ENCODE data around the gene SAMD7.

SAMD7 gene

GRCh38 chr3:169914321-169914720 is 2.9 kb downstream of the SAMD7 start:
- no peaks in the 10 kb centered on the region for H3K36me3 ChIP-seq (ENCODE audit: insufficient read depth, low read length)
- no peak overlapping the region for H3K9ac ChIP-seq (ENCODE audit: low read depth, low read length)
- H3K9me3 ChIP-seq (replicated peaks; ENCODE audit: low read length), result no peaks in the 10 kb centered on the region
- no peak overlapping the region for H3K4me3 ChIP-seq (ENCODE audit: low read length)
- no peaks in the 10 kb centered on the region for H3K4me1 ChIP-seq (ENCODE audit: control insufficient read depth, insufficient read depth, low read length)
- H3K27me3 ChIP-seq (ENCODE audit: control insufficient read depth, insufficient read depth, low read length), result no peaks in the 10 kb centered on the region
- no peak overlapping the region for H3K4me2 ChIP-seq (ENCODE audit: low read length)

GRCh38 chr3:169923189-169923588 is 11.8 kb downstream of the SAMD7 start:
- no peaks in the 10 kb centered on the region for H3K4me1 ChIP-seq (ENCODE audit: control insufficient read depth, insufficient read depth, low read length)
- H3K4me2 ChIP-seq (ENCODE audit: low read length), result no peak overlapping the region
- H3K4me3 ChIP-seq (ENCODE audit: low read length), result no peak overlapping the region
- no peaks in the 10 kb centered on the region for H3K36me3 ChIP-seq (ENCODE audit: insufficient read depth, low read length)
- H3K27me3 ChIP-seq (ENCODE audit: control insufficient read depth, insufficient read depth, low read length), result no peaks in the 10 kb centered on the region
- H3K9me3 ChIP-seq (replicated peaks; ENCODE audit: low read length), result no peaks in the 10 kb centered on the region
- H3K9ac ChIP-seq (ENCODE audit: low read depth, low read length), result no peak overlapping the region

GRCh38 chr3:169923831-169924230 is 12.5 kb downstream of the SAMD7 start:
- Histone ChIP-seq H3K9ac (ENCODE audit: low read depth, low read length) (no peak overlapping the region), H3K4me2 (ENCODE audit: low read length) (no peak overlapping the region), H3K4me3 (ENCODE audit: low read length) (no peak overlapping the region), H3K9me3 (replicated peaks; ENCODE audit: low read length) (no peaks in the 10 kb centered on the region), H3K36me3 (ENCODE audit: insufficient read depth, low read length) (no peaks in the 10 kb centered on the region), H3K27me3 (ENCODE audit: control insufficient read depth, insufficient read depth, low read length) (no peaks in the 10 kb centered on the region), H3K4me1 (ENCODE audit: control insufficient read depth, insufficient read depth, low read length) (no peaks in the 10 kb centered on the region)

DNA sequence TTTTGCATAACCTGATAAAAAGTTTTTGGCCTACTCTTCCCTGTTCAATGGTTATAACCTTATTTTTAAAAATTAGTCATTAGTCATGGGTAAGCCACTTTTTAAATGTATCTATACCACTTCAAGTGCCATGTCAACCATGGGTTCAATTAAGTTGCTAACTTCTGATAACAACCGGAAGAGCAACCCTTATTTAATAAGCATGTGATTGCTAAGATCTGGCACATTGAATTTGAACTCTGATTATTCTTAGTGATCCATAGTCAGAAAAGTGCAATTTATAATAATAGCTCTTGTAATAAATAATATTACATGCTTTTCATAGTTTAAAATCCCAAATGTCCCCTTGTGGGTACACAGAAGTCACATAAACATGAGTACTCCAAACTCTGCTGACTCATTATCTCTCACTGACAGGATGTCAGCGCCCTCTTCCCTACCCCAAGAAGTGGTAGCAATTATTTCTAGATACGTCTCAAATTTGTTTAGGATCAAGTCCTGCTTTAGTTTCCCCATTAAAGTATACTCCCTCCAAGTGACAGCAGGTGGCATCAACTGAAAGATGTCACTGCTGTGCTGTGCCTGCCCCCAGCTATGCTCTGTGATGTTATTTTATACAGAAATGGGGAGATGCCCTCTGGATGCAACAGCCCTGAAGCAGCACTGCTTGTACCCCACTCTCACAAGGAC is 18.6 kb downstream of the SAMD7 start:
- no peaks in the 10 kb centered on the region for H3K4me1 ChIP-seq (ENCODE audit: control insufficient read depth, insufficient read depth, low read length)
- H3K36me3 ChIP-seq (ENCODE audit: insufficient read depth, low read length), result no peaks in the 10 kb centered on the region
- H3K4me3 ChIP-seq (ENCODE audit: low read length), result no peak overlapping the region
- peaks cover 20% of the 10 kb centered on the region for H3K27me3 ChIP-seq (ENCODE audit: control insufficient read depth, insufficient read depth, low read length)
- no peaks in the 10 kb centered on the region for H3K9me3 ChIP-seq (replicated peaks; ENCODE audit: low read length)
- no peak overlapping the region for H3K9ac ChIP-seq (ENCODE audit: low read depth, low read length)
- no peak overlapping the region for H3K4me2 ChIP-seq (ENCODE audit: low read length)

DNA sequence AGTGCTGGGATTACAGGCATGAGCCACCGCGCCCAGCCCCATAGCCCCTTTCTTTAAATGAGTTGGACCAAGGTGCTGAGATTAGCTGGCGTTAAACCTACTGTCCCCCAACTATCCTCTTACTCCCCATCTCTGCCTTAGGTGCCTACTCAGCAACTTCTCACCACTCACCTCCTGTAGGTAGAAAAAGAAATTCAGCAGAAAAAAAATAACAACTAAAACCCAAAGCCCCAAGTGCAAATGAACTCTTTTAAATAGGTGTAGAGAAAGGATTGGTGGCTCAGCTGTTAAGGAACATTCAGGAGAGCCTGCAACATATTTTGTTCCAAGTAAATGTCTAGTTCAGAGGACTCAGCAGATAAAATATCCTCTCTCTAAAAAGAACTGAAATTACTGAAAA is 19.5 kb downstream of the SAMD7 start:
- H3K4me3 ChIP-seq (ENCODE audit: low read length), result no peak overlapping the region
- H3K9me3 ChIP-seq (replicated peaks; ENCODE audit: low read length), result no peaks in the 10 kb centered on the region
- H3K4me2 ChIP-seq (ENCODE audit: low read length), result no peak overlapping the region
- no peak overlapping the region for H3K9ac ChIP-seq (ENCODE audit: low read depth, low read length)
- no peaks in the 10 kb centered on the region for H3K36me3 ChIP-seq (ENCODE audit: insufficient read depth, low read length)
- H3K4me1 ChIP-seq (ENCODE audit: control insufficient read depth, insufficient read depth, low read length), result no peaks in the 10 kb centered on the region
- peaks cover 28% of the 10 kb centered on the region for H3K27me3 ChIP-seq (ENCODE audit: control insufficient read depth, insufficient read depth, low read length)

- H3K4me2 ChIP-seq (ENCODE audit: low read length), result no peak overlapping the region
- peaks cover 32% of the 10 kb centered on the region for H3K27me3 ChIP-seq (ENCODE audit: control insufficient read depth, insufficient read depth, low read length)
- no peaks in the 10 kb centered on the region for H3K9me3 ChIP-seq (replicated peaks; ENCODE audit: low read length)
- H3K4me1 ChIP-seq (ENCODE audit: control insufficient read depth, insufficient read depth, low read length), result no peaks in the 10 kb centered on the region
- no peak overlapping the region for H3K4me3 ChIP-seq (ENCODE audit: low read length)
- H3K36me3 ChIP-seq (ENCODE audit: insufficient read depth, low read length), result no peaks in the 10 kb centered on the region
- H3K9ac ChIP-seq (ENCODE audit: low read depth, low read length), result no peak overlapping the region
These were observed 20.6 kb downstream of the SAMD7 start for GRCh38 chr3:169931747-169932520.

GRCh38 chr3:169939320-169939719 is 27.9 kb downstream of the SAMD7 start:
- peaks cover 32% of the 10 kb centered on the region for H3K27me3 ChIP-seq (ENCODE audit: control insufficient read depth, insufficient read depth, low read length)
- H3K4me2 ChIP-seq (ENCODE audit: low read length), result no peak overlapping the region
- no peaks in the 10 kb centered on the region for H3K4me1 ChIP-seq (ENCODE audit: control insufficient read depth, insufficient read depth, low read length)
- no peaks in the 10 kb centered on the region for H3K36me3 ChIP-seq (ENCODE audit: insufficient read depth, low read length)
- no peaks in the 10 kb centered on the region for H3K9me3 ChIP-seq (replicated peaks; ENCODE audit: low read length)
- no peak overlapping the region for H3K9ac ChIP-seq (ENCODE audit: low read depth, low read length)
- H3K4me3 ChIP-seq (ENCODE audit: low read length), result no peak overlapping the region

GRCh38 chr3:169939751-169940150 is 28.4 kb downstream of the SAMD7 start:
- Histone ChIP-seq H3K9me3 (replicated peaks; ENCODE audit: low read length) (no peaks in the 10 kb centered on the region), H3K27me3 (ENCODE audit: control insufficient read depth, insufficient read depth, low read length) (peaks cover 28% of the 10 kb centered on the region), H3K9ac (ENCODE audit: low read depth, low read length) (no peak overlapping the region), H3K4me2 (ENCODE audit: low read length) (no peak overlapping the region), H3K36me3 (ENCODE audit: insufficient read depth, low read length) (no peaks in the 10 kb centered on the region), H3K4me1 (ENCODE audit: control insufficient read depth, insufficient read depth, low read length) (no peaks in the 10 kb centered on the region), H3K4me3 (ENCODE audit: low read length) (no peak overlapping the region)

GRCh38 chr3:169940470-169941181 is 29.3 kb downstream of the SAMD7 start:
- Histone ChIP-seq H3K36me3 (ENCODE audit: insufficient read depth, low read length) (no peaks in the 10 kb centered on the region), H3K4me3 (ENCODE audit: low read length) (no peak overlapping the region), H3K4me2 (ENCODE audit: low read length) (no peak overlapping the region), H3K4me1 (ENCODE audit: control insufficient read depth, insufficient read depth, low read length) (no peaks in the 10 kb centered on the region), H3K9ac (ENCODE audit: low read depth, low read length) (no peak overlapping the region), H3K9me3 (replicated peaks; ENCODE audit: low read length) (no peaks in the 10 kb centered on the region), H3K27me3 (ENCODE audit: control insufficient read depth, insufficient read depth, low read length) (peaks cover 23% of the 10 kb centered on the region)

- Histone ChIP-seq H3K4me1 (ENCODE audit: control insufficient read depth, insufficient read depth, low read length) (no peaks in the 10 kb centered on the region), H3K27me3 (ENCODE audit: control insufficient read depth, insufficient read depth, low read length) (peaks cover 23% of the 10 kb centered on the region), H3K9me3 (replicated peaks; ENCODE audit: low read length) (no peaks in the 10 kb centered on the region), H3K4me3 (ENCODE audit: low read length) (no peak overlapping the region), H3K4me2 (ENCODE audit: low read length) (no peak overlapping the region), H3K36me3 (ENCODE audit: insufficient read depth, low read length) (no peaks in the 10 kb centered on the region), H3K9ac (ENCODE audit: low read depth, low read length) (no peak overlapping the region)
These were observed 33.9 kb downstream of the SAMD7 start for GRCh38 chr3:169945313-169945712.

DNA sequence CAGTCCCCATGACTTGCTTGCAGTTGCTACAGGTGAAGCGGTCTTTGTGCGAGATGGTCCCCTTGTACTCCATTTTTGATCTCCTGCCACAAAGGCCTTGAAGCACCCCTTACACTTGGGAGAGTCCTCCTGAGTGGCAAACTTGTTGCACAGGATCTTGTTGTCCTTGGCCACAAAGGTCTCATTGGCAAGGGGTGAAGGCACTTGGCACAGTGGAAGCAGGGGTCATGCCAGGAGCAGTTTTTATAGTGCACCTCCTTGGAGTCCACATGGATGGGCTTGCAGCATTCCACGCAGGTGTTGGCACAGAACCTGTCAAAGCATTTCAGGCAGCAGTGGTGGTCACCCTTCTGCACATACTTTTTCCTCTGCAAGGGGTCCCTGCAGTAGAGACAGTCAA is 35.0 kb downstream of the SAMD7 start:
- Histone ChIP-seq H3K9me3 (replicated peaks; ENCODE audit: low read length) (no peaks in the 10 kb centered on the region), H3K9ac (ENCODE audit: low read depth, low read length) (no peak overlapping the region), H3K36me3 (ENCODE audit: insufficient read depth, low read length) (no peaks in the 10 kb centered on the region), H3K4me1 (ENCODE audit: control insufficient read depth, insufficient read depth, low read length) (no peaks in the 10 kb centered on the region), H3K27me3 (ENCODE audit: control insufficient read depth, insufficient read depth, low read length) (peaks cover 20% of the 10 kb centered on the region), H3K4me2 (ENCODE audit: low read length) (no peak overlapping the region), H3K4me3 (ENCODE audit: low read length) (no peak overlapping the region)

Data from skeletal muscle satellite cell (primary cell).